Smooth muscle cell (in vitro differentiated cells): Measurements from ENCODE around the gene TRPV6. TPM values are rescaled to one million over a fixed set of nuclear protein-coding genes. Genes with fewer than 3 reads are reported as not detected.

Source experiments
- DNase-seq: peaks from one replicate; lab custom pipeline; 2025; ENCODE audit not compliant: unreplicated experiment; lab: John Stamatoyannopoulos, UW
- H2AFZ ChIP-seq: fragments of 200-600 bp; sonication (generic); 2 replicates; pipeline ENCODE4 v1.6.0; 2016; ENCODE audit warnings: antibody characterized with exemption, low read depth, mild to moderate bottlenecking
- H3F3A ChIP-seq: fragments of 200-600 bp; sonication (generic); 2 replicates; pipeline ENCODE4 v1.6.0; 2017; ENCODE audit warnings: antibody characterized with exemption, low read depth
- H3K27ac ChIP-seq: fragments of 200-600 bp; sonication (generic); 2 replicates; pipeline ENCODE4 v1.5.1; 2016; ENCODE audit warnings: low read depth, mild to moderate bottlenecking
- H3K27me3 ChIP-seq: fragments of 200-600 bp; sonication (generic); 2 replicates; pipeline ENCODE4 v1.6.1; 2016; ENCODE audit warnings: low read depth, mild to moderate bottlenecking
- H3K36me3 ChIP-seq: fragments of 200-600 bp; sonication (generic); 2 replicates; pipeline ENCODE4 v1.5.1; 2016; ENCODE audit warnings: low read depth
- H3K4me1 ChIP-seq: fragments of 200-600 bp; sonication (generic); 2 replicates; pipeline ENCODE4 v1.5.1; 2016; ENCODE audit warnings: low read depth
- H3K4me2 ChIP-seq: fragments of 200-600 bp; sonication (generic); 2 replicates; pipeline ENCODE4 v1.6.0; 2016; ENCODE audit warnings: mild to moderate bottlenecking
- H3K4me3 ChIP-seq: fragments of 200-600 bp; sonication (generic); 2 replicates; pipeline ENCODE4 v1.5.1; 2016; ENCODE audit warnings: mild to moderate bottlenecking
- H3K79me2 ChIP-seq: fragments of 200-600 bp; sonication (generic); 2 replicates; pipeline ENCODE4 v1.6.0; 2016; ENCODE audit warnings: low read depth, mild to moderate bottlenecking
- H3K9ac ChIP-seq: fragments of 200-600 bp; sonication (generic); 2 replicates; pipeline ENCODE4 v1.6.0; 2016; ENCODE audit warnings: low read depth
- H3K9me3 ChIP-seq: fragments of 200-600 bp; sonication (generic); replicated peaks from 2 replicates; pipeline ENCODE4 v1.5.1; 2016; ENCODE audit warnings: low read depth
- H4K20me1 ChIP-seq: fragments of 200-600 bp; sonication (generic); 2 replicates; pipeline ENCODE4 v1.6.0; 2016; ENCODE audit warnings: low read depth
- CTCF ChIP-seq: fragments of 200-600 bp; sonication (generic); IDR thresholded peaks from 2 replicates; pipeline ENCODE4 v1.5.1; 2017; ENCODE audit warnings: borderline replicate concordance, mild to moderate bottlenecking, antibody characterized with exemption; ENCODE audit not compliant: insufficient read depth, poor library complexity, severe bottlenecking
- WGBS: methylation state at CpG from one replicate; pipeline ENCODE4 v1.1.7; 2016; ENCODE audit warnings: low lambda C conversion rate; 5-methylcytosine and 5-hydroxymethylcytosine counted together
- polyA plus RNA-seq: library from polyadenylated mRNA; unstranded; fragments of >200 nt; fragmentation: Nextera tagmentation; extraction: Ambion mirVana; gene quantifications from 2 replicates; pipeline ENCODE4 v1.2.1, GENCODE V29; 2016
- total RNA-seq: library from RNA; depleted of rRNA; stranded (reverse); fragments of >200 nt; gene quantifications from 2 replicates; pipeline ENCODE4 v1.2.3, GENCODE V29; 2014

The TRPV6 gene
- total and polyA plus RNA-seq, 2 experiments from 2014 or later, result 0.17 TPM; not detected in 1

GRCh38 chr7:142876236-142876960 lies 9.1 kb downstream of the TRPV6 start:
- H3K79me2 ChIP-seq, result no peaks in the 10 kb centered on the region
- H3F3A ChIP-seq, result no peaks in the 10 kb centered on the region
- no peaks in the 10 kb centered on the region for H4K20me1 ChIP-seq
- H3K4me3 ChIP-seq, result no peak overlapping the region
- no peak for TF ChIP-seq CTCF
- H3K4me1 ChIP-seq, result no peaks in the 10 kb centered on the region
- 95% methylated on average over 9 of the region's 9 CpGs for WGBS
- no peak overlapping the region for H3K4me2 ChIP-seq
- H3K27ac ChIP-seq, result no peak overlapping the region
- peaks cover 18% of the 10 kb centered on the region for H3K27me3 ChIP-seq
- no peak overlapping the region for H3K9ac ChIP-seq
- DNase-seq, result no peak
- H3K36me3 ChIP-seq, result no peaks in the 10 kb centered on the region
- no peak overlapping the region for H2AFZ ChIP-seq
- no peaks in the 10 kb centered on the region for H3K9me3 ChIP-seq

- H2AFZ ChIP-seq, result no peak overlapping the region
- no peaks in the 10 kb centered on the region for H3K9me3 ChIP-seq
- 95% methylated on average over 10 of the region's 14 CpGs for WGBS
- H4K20me1 ChIP-seq, result no peaks in the 10 kb centered on the region
- H3K27me3 ChIP-seq, result peaks cover 17% of the 10 kb centered on the region
- H3K4me2 ChIP-seq, result no peak overlapping the region
- H3K4me3 ChIP-seq, result no peak overlapping the region
- H3K36me3 ChIP-seq, result no peaks in the 10 kb centered on the region
- H3K4me1 ChIP-seq, result no peaks in the 10 kb centered on the region
- H3F3A ChIP-seq, result no peaks in the 10 kb centered on the region
- H3K27ac ChIP-seq, result no peak overlapping the region
- no peak for TF ChIP-seq CTCF
- H3K79me2 ChIP-seq, result no peaks in the 10 kb centered on the region
- no peak for DNase-seq
- no peak overlapping the region for H3K9ac ChIP-seq
Measured at GRCh38 chr7:142875456-142875855, 10.1 kb downstream of the TRPV6 start.

GRCh38 chr7:142874837-142875236 lies 10.7 kb downstream of the TRPV6 start:
- Histone ChIP-seq H3K9me3 (no peaks in the 10 kb centered on the region), H2AFZ (no peak overlapping the region), H3F3A (no peaks in the 10 kb centered on the region), H3K27me3 (peaks cover 11% of the 10 kb centered on the region), H3K4me2 (no peak overlapping the region), H3K27ac (no peak overlapping the region), H4K20me1 (no peaks in the 10 kb centered on the region), H3K79me2 (no peaks in the 10 kb centered on the region), H3K9ac (no peak overlapping the region), H3K36me3 (no peaks in the 10 kb centered on the region), H3K4me3 (no peak overlapping the region), H3K4me1 (no peaks in the 10 kb centered on the region)
- WGBS, result 91% methylated on average over 6 of the region's 6 CpGs
- no peak for DNase-seq
- TF ChIP-seq CTCF, result no peak

- H3K79me2 ChIP-seq, result no peaks in the 10 kb centered on the region
- DNase-seq, result no peak
- WGBS, result 95% methylated on average over 7 of the region's 7 CpGs
- no peaks in the 10 kb centered on the region for H3K36me3 ChIP-seq
- H3F3A ChIP-seq, result no peaks in the 10 kb centered on the region
- no peaks in the 10 kb centered on the region for H4K20me1 ChIP-seq
- no peaks in the 10 kb centered on the region for H3K9me3 ChIP-seq
- no peak overlapping the region for H3K27ac ChIP-seq
- no peak overlapping the region for H2AFZ ChIP-seq
- no peak overlapping the region for H3K9ac ChIP-seq
- no peaks in the 10 kb centered on the region for H3K4me1 ChIP-seq
- no peak for TF ChIP-seq CTCF
- peaks cover 6% of the 10 kb centered on the region for H3K27me3 ChIP-seq
- no peak overlapping the region for H3K4me2 ChIP-seq
- no peak overlapping the region for H3K4me3 ChIP-seq
Measured at GRCh38 chr7:142874409-142874808, 11.1 kb downstream of the TRPV6 start.
